Osteoblast (primary cell): ENCODE data around the gene SDC3. TPM values are rescaled to one million over a fixed set of nuclear protein-coding genes. Genes with fewer than 3 reads are reported as not detected.

Source experiments
- DNase-seq: peaks from one replicate; pipeline ENCODE4 v3.0.0; 2011; ENCODE audit warnings: low spot score, mixed read lengths; ENCODE audit not compliant: insufficient read length; ENCODE audit errors: missing footprints
- H2AFZ ChIP-seq: 2 replicates; pipeline ENCODE4 v1.6.0; 2011; ENCODE audit warnings: mild to moderate bottlenecking, low read length
- H3K27ac ChIP-seq: 2 replicates; pipeline ENCODE4 v1.5.1; 2011; ENCODE audit warnings: mild to moderate bottlenecking, low read depth, low read length, moderate library complexity
- H3K27me3 ChIP-seq: 2 replicates; pipeline ENCODE4 v1.6.0; 2012; ENCODE audit warnings: mild to moderate bottlenecking, control low read depth, inconsistent platforms, low read length, moderate library complexity; ENCODE audit not compliant: insufficient read depth
- H3K36me3 ChIP-seq: 2 replicates; pipeline ENCODE4 v1.5.1; 2011; ENCODE audit warnings: mild to moderate bottlenecking, low read length, control low read depth, moderate library complexity; ENCODE audit not compliant: insufficient read depth
- H3K4me1 ChIP-seq: 2 replicates; pipeline ENCODE4 v1.5.1; 2011; ENCODE audit warnings: mild to moderate bottlenecking, low read length, control low read depth, moderate library complexity; ENCODE audit not compliant: insufficient read depth
- H3K4me2 ChIP-seq: 2 replicates; pipeline ENCODE4 v1.6.0; 2011; ENCODE audit warnings: mild to moderate bottlenecking, low read length; ENCODE audit not compliant: insufficient read depth
- H3K4me3 ChIP-seq: fragments of 200-600 bp; sonication (generic); 3 replicates; pipeline ENCODE4 v1.5.1; 2012; ENCODE audit warnings: mild to moderate bottlenecking, low read length, inconsistent platforms; ENCODE audit not compliant: insufficient read depth
- H3K79me2 ChIP-seq: 2 replicates; pipeline ENCODE4 v1.6.0; 2012; ENCODE audit warnings: mild to moderate bottlenecking, low read length, control low read depth, inconsistent platforms; ENCODE audit not compliant: insufficient read depth
- H3K9me3 ChIP-seq: 2 replicates; pipeline ENCODE4 v1.5.1; 2011; ENCODE audit warnings: low read depth, low read length, control low read depth
- H4K20me1 ChIP-seq: 2 replicates; pipeline ENCODE4 v1.6.0; 2012; ENCODE audit warnings: mild to moderate bottlenecking, low read length, control low read depth; ENCODE audit not compliant: insufficient read depth
- CTCF ChIP-seq: IDR thresholded peaks from 2 replicates; pipeline ENCODE4 v1.5.1; 2011; ENCODE audit warnings: mild to moderate bottlenecking, low read depth, low read length, moderate library complexity; ENCODE audit errors: extremely low read depth
- total RNA-seq: library from RNA; depleted of rRNA; stranded (reverse); fragments of >200 nt; gene quantifications from 2 replicates; pipeline ENCODE4 v1.2.3, GENCODE V29; 2012

SDC3 gene
- total RNA-seq, 1 donor: 39.8 TPM

GRCh38 chr1:30879940-30880677 is 28.4 kb downstream of the SDC3 start:
- Histone ChIP-seq H2AFZ (no peak overlapping the region), H4K20me1 (peaks cover 25% of the 10 kb centered on the region), H3K4me3 (no peak overlapping the region), H3K79me2 (no peaks in the 10 kb centered on the region), H3K36me3 (no peaks in the 10 kb centered on the region), H3K9me3 (no peaks in the 10 kb centered on the region), H3K27ac (no peak overlapping the region), H3K4me1 (peaks cover 8% of the 10 kb centered on the region), H3K27me3 (no peaks in the 10 kb centered on the region), H3K4me2 (no peak overlapping the region)
- peak; percentile 76 for DNase-seq
- no peak for TF ChIP-seq CTCF

- no peak for TF ChIP-seq CTCF
- no peaks in the 10 kb centered on the region for H3K9me3 ChIP-seq
- H3K4me3 ChIP-seq: no peak overlapping the region
- H3K4me1 ChIP-seq: peaks cover 8% of the 10 kb centered on the region
- no peak overlapping the region for H2AFZ ChIP-seq
- DNase-seq: peak; percentile 89
- H3K27me3 ChIP-seq: no peaks in the 10 kb centered on the region
- H3K27ac ChIP-seq: no peak overlapping the region
- no peak overlapping the region for H3K4me2 ChIP-seq
- peaks cover 25% of the 10 kb centered on the region for H4K20me1 ChIP-seq
- no peaks in the 10 kb centered on the region for H3K36me3 ChIP-seq
- no peaks in the 10 kb centered on the region for H3K79me2 ChIP-seq
These were observed 29.3 kb downstream of the SDC3 start for GRCh38 chr1:30879126-30879786.

GRCh38 chr1:30878559-30878958 is 30.0 kb downstream of the SDC3 start:
- no peak for TF ChIP-seq CTCF
- peak; percentile 59 for DNase-seq
- no peaks in the 10 kb centered on the region for H3K9me3 ChIP-seq
- H3K4me3 ChIP-seq: no peak overlapping the region
- H2AFZ ChIP-seq: no peak overlapping the region
- no peaks in the 10 kb centered on the region for H3K27me3 ChIP-seq
- no peak overlapping the region for H3K27ac ChIP-seq
- no peaks in the 10 kb centered on the region for H3K79me2 ChIP-seq
- no peaks in the 10 kb centered on the region for H3K36me3 ChIP-seq
- no peak overlapping the region for H3K4me2 ChIP-seq
- peaks cover 8% of the 10 kb centered on the region for H3K4me1 ChIP-seq
- H4K20me1 ChIP-seq: peaks cover 24% of the 10 kb centered on the region

GRCh38 chr1:30878016-30878415 is 30.5 kb downstream of the SDC3 start:
- H4K20me1 ChIP-seq: peaks cover 19% of the 10 kb centered on the region
- H2AFZ ChIP-seq: no peak overlapping the region
- peaks cover 4% of the 10 kb centered on the region for H3K9me3 ChIP-seq
- no peak overlapping the region for H3K27ac ChIP-seq
- peak; percentile 62 for DNase-seq
- H3K79me2 ChIP-seq: no peaks in the 10 kb centered on the region
- no peak overlapping the region for H3K4me2 ChIP-seq
- H3K36me3 ChIP-seq: peaks cover 4% of the 10 kb centered on the region
- H3K27me3 ChIP-seq: no peaks in the 10 kb centered on the region
- H3K4me1 ChIP-seq: peaks cover 8% of the 10 kb centered on the region
- TF ChIP-seq CTCF: no peak
- no peak overlapping the region for H3K4me3 ChIP-seq
